Stimulated activated CD4-positive, alpha-beta T cell treated with anti-CD3 and anti-CD28 coated beads, Interleukin-4, amount 100 ng/mL, for 1 hour (primary cell): Measurements from ENCODE around the gene TAS2R4.
"Not testable (repeated sequence)": the region's sequence is repeated elsewhere in the genome, so short reads cannot be mapped to it uniquely, and the experiment has no call there.

Source experiments
- DNase-seq: peaks from one replicate; pipeline ENCODE4 v3.0.0-alpha.2; 2020

TAS2R4 gene, protein sequence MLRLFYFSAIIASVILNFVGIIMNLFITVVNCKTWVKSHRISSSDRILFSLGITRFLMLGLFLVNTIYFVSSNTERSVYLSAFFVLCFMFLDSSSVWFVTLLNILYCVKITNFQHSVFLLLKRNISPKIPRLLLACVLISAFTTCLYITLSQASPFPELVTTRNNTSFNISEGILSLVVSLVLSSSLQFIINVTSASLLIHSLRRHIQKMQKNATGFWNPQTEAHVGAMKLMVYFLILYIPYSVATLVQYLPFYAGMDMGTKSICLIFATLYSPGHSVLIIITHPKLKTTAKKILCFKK

DNA sequence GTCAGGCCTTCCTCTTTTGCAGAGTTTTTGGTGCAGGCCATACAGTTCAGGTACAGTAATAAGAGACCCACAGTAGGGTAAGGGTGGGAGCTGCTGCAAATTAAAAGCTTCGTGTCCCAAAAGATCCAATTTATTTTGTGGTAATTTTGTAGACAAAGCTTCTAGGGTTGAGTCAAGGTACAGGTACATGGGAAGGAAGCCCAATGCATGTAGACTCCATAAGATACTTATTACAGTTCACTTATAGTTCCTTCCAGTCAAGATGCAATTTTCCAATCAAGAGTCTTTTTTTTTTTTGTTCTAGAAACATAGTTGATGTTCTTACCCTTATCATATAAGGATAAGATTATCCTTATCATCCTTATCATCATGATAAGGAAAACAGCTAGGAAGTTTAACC lies at the start of gene TAS2R4:
Gene TAS2R4, plus strand, starts transcription at position 301 of the 400 bp plus-strand sequence. CDS start 1,815 bp downstream, outside the sequence.
- DNase-seq: no peak

DNA sequence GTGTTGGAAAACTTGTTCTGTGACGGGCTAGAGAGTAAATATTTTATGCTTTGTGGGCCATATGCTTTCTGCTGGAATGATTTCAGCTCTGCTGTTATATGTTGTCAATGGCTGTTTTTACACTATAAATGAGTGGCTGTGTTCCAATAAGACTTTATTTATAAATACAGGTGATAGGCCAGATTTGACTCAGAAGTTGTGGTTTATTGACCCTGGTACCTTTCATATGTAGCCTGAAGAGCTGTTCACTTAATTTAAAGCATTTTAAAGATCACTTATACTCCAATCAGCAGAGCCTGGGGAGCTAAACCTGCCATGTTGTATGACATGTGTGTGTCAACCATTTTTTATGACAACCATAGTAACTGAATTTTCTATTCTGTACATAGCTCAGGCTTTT lies 47.5 kb upstream of the TAS2R4 start:
- DNase-seq: no peak

DNA sequence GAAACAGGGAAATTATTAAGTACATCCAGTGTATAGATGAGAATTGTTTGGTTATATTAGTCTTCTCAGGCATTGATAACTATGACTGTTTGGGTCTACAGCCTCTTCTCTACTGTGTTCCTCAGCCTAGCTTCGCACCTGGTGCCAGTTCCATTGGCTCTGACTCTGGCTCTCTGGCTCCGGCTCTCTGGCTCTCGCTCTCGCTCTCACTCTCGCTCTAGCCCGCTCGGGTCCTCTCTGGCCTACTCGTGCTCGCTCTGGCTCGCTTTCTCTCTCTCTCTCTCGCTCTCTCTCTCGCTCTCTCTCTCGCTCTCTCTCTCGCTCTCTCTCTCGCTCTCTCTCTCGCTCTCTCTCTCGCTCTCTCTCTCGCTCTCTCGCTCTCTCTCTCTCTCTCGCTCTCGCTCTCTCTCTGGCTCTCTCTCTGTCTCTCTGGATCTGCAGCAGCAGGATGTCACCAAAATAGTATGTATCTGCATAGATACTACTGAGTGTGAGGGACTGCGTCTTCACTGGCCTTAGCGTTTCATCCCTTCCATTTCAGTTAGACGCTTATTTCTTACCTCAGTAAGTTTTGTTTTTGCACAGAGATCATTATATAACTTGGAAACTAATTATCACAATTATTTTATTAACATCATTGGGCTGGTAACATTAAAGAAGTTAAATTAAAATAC lies 44.9 kb upstream of the TAS2R4 start:
- DNase-seq: no peak

DNA sequence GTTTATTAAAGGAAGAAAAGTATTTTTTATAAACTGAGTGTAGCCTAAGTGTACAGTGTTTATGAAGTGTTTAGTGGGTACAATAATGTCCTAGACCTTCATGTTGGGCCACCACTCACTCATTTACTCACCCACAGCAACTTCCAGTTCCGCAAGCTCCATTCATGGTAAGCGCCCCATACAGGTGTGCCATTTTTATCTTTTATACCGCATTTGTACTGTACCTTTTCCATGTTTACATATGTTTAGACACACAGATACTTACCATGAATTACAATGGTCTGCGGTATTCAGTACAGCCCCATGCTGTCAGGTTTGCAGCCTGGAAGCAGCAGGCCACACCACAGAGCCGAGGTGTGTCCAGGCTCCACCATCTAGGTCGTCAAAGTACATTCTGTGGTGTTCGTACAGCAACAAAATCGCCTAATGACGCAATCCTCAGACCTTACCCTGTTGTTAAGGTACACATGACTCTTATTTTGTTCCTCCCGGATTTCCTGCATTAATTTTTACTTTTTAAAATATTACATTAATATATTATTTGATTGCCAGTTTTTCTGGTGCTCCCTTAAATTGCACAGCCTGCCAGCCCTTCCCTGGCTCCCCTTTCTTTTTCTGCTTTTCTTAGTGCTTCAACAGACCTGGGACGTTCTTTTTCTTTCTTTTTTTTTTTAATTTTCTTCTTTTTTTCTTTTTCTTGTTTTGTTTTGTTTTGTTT lies 39.2 kb upstream of the TAS2R4 start:
- DNase-seq: no peak

DNA sequence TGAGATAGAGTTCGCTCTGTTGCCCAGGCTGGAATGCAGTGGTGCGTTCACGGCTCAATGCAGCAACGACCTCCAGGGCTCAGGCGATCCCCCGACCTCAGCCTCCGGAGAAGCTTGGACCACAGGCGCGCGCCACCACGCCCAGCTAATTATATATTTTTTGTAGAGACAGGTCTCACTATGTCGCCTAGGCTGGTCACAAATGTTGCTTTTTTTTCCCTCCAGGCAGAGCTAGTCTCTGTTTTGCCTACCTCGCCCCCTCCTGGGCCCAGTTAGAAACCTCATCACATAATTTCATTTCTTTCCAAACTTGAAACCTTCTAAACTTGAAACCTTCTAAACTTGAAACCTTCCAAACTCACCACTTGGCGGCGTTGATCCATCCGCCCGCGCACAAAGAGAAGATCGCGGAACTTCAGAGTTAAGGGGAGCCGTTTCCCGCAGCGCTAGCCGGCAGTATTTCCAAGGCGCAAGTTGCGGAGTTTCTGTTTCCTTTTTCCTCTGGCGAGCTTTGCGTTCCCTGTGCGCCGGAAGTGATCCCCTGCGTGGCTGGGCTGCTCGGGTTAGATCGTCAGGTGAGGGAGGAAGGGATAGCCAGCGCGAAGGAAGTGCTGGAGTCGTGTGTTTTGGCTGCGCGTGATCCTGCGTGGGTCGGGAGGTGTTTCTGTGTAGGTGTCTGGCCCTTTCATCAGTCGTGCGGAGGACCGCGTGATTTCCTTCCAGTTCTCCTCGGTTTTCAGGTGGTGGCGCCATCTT lies 38.5 kb upstream of the TAS2R4 start, which contains the start of gene SSBP1:
Gene SSBP1, plus strand, starts transcription at position 523 of the 756 bp plus-strand sequence. CDS start 809 bp downstream, outside the sequence.
- DNase-seq: peak; percentile 85

DNA sequence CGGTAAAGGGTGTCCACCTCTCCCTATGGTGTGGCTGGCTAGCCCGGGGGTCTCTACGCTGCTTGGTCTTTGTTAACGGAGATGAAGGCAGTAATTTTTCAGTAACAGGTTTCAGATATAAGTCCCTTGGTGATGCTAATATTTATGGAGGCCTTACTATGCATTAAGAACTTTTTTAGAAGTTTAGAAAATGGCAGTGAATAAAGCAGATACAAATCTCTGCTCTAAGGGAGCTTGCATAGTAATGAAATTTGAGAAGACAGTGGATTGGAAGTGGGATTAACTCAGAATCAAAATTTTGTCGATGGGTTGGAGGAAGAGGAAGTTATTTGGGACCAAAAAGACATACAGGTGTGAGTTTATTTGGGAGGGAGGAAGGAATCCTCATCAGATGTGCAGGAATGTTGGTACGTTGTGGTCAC lies 37.9 kb upstream of the TAS2R4 start:
- DNase-seq: no peak

- DNase-seq: no peak
These were observed 37.2 kb upstream of the TAS2R4 start for GRCh38 chr7:141739250-141739649.

DNA sequence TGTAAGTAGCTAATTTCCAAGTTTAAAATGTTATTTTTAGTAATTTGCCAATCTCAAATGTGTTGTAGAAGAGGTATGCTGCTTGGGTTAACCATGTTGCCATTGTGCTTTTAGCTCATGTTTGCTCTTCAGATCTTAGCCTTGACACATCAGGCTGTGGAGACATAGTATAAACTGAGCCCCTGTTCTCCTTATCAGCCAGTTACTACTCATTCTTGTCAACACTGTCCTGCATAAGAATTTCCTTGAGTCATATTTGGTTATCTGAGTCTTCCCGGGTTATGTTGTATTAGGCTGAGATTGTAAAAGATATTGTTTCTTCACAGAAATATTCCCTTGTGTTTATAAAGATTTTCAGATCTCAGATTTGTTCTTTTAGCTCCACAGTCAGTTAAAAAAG lies 34.2 kb upstream of the TAS2R4 start:
- DNase-seq: no peak

DNA sequence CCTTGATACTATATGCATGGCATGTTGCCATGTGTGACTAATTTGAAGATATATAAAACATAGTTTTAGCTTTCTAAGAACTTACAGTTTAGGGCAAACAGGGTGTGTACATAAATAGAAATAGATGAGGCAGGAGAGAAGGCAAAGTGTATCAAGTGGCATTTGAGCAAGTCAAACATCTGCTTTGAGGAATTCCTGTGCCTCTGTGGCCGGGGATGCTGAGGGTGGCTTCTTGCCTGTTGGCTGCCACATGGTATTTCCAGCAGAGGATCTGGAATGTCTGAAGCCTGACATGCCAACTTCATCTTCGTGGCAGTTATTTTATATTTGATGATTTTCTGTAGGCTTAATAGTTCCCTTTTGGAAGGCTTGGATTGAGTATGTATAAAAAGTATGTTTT lies 32.3 kb upstream of the TAS2R4 start:
- no peak for DNase-seq

DNA sequence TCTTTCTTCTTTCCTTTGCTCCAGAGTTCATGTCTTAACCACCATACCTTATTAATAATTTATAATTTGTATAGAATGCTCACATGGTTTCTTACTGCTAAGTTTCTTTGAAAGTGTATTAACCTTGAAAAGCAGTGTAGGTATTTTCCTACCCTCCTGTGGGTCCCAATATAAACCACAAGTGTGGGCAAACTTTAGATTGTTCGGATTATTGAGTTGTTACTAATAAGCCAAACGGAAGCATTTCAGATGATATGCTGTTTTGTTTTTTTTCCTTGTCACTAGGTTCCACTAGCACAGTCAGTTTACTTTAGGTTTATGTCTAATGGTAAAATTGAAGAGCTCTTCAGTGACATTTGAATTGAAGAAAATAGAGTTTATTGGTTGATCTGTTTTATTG lies 28.1 kb upstream of the TAS2R4 start:
- no peak for DNase-seq

- not testable (repeated sequence) for DNase-seq
These were observed 24.6 kb upstream of the TAS2R4 start for GRCh38 chr7:141751904-141752303.

GRCh38 chr7:141752634-141753033 lies 23.8 kb upstream of the TAS2R4 start:
- no peak for DNase-seq

GRCh38 chr7:141754939-141755338 lies 21.5 kb upstream of the TAS2R4 start:
- DNase-seq: no peak

- no peak for DNase-seq
These were observed 12.7 kb upstream of the TAS2R4 start, which contains the start of gene TAS2R3 for GRCh38 chr7:141763797-141764196. TAS2R3 (plus strand) TSS chr7:141764097; CDS start chr7:141764159, 62 bp downstream.

DNA sequence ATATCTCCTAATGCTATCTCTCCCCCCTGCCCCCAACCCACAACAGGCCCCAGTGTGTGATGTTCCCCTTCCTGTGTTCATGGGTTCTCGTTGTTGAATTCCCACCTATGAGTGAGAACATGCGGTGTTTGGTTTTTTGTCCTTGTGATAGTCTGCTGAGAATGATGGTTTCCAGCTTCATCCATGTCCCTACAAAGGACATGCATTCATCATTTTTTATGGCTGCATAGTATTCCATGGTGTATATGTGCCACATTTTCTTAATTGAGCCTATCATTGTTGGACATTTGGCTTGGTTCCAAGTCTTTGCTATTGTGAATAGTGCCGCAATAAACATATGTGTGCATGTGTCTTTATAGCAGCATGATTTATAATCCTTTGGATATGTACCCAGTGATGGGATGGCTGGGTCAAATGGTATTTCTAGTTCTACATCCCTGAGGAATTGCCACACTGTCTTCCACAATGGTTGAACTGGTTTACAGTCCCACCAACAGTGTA lies 6.3 kb upstream of the TAS2R4 start:
- not testable (repeated sequence) for DNase-seq

- DNase-seq: no peak
These were observed 9.5 kb downstream of the TAS2R4 start for GRCh38 chr7:141785706-141786552.

DNA sequence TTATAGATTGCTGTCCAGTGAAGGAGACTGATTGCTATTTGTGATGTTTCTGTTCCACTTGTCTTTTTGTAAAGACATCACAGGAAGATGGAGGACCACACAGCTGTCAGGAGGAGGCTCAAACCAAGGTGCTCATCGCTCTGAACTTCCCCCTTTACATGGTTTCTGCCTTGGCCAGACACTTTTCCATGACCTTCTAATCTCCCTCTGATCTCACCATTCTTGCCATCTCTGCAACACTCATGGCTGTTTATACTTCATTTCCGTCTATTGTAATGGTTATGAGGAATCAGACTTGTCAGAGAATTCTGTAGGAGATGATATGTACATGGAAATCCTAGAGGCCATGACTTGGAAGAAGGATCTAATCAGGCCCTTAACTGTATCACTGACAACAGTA lies 11.8 kb downstream of the TAS2R4 start:
- no peak for DNase-seq

GRCh38 chr7:141789917-141790316 lies 13.4 kb downstream of the TAS2R4 start, which contains the start of gene TAS2R5:
TAS2R5 (plus strand) TSS chr7:141790217; CDS start chr7:141790362, 145 bp downstream.
- DNase-seq: no peak

DNA sequence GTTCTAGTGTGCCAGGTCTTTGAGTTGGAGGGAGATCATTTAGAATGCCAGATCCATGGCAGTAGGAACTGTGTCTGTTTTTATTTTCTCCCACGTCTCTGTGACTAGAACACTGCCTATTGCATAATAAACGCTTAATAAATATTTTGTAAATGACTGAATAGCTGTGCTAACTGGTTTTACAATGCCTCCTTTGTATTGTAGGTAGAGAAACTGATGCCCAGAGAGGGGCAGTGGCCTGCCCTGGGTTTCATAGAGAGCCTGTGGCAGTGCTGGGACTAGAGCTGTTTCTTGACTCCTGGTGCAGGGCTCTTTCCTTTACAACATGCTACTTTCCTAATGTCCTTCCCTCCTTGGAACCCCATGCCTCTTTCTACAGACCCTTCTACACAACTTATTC lies 16.1 kb downstream of the TAS2R4 start:
- no peak for DNase-seq

DNA sequence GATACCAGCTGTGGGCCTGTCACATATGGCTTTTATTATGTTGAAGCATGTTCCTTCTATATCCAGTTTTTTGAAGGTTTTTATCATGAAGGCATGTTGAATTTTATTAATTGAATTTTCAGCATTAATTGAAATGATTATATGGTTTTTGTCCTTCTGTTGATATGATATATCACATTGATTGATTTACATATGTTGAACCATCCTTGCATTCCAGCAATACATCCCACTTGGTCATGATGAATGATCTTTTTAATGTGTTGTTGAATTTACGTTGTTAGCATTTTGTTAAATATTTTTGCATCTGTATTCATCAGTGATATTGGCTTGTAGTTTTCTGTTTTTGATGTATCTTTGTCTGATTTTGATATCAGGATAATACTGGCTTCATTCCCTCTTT lies 43.6 kb downstream of the TAS2R4 start:
- no peak for DNase-seq

- not testable (repeated sequence) for DNase-seq
These were observed 46.0 kb downstream of the TAS2R4 start for GRCh38 chr7:141822432-141822831.
